NCI-H1694 treated with DMSO at 0.1 percent for 48 hours (cell line): ENCODE data around the gene XDH.

Experiments
- DNase-seq: peaks from one replicate; lab custom pipeline; 2025; lab: John Stamatoyannopoulos, UW

Gene XDH

GRCh38 chr2:31414601-31415241 lies at the start of gene XDH:
TSS of gene XDH (minus strand) at chr2:31414742. CDS start at chr2:31414666, 76 bp downstream.
- no peak for DNase-seq

GRCh38 chr2:31457651-31458050 lies 43.1 kb upstream of the XDH start:
- no peak for DNase-seq

GRCh38 chr2:31446848-31447247 lies 32.3 kb upstream of the XDH start:
- no peak for DNase-seq

GRCh38 chr2:31442376-31442775 lies 27.8 kb upstream of the XDH start:
- DNase-seq = no peak

GRCh38 chr2:31440764-31441163 lies 26.2 kb upstream of the XDH start:
- DNase-seq = no peak

GRCh38 chr2:31434911-31435310 lies 20.4 kb upstream of the XDH start:
- no peak for DNase-seq

GRCh38 chr2:31433541-31433940 lies 19.0 kb upstream of the XDH start:
- DNase-seq = no peak

GRCh38 chr2:31430439-31431165 lies 16.1 kb upstream of the XDH start:
- no peak for DNase-seq

GRCh38 chr2:31429759-31430438 lies 15.4 kb upstream of the XDH start:
- DNase-seq = no peak

GRCh38 chr2:31429040-31429439 lies 14.5 kb upstream of the XDH start:
- no peak for DNase-seq

- DNase-seq = no peak
Measured at GRCh38 chr2:31428001-31428418, 13.5 kb upstream of the XDH start.

GRCh38 chr2:31426096-31426495 lies 11.6 kb upstream of the XDH start:
- no peak for DNase-seq

- DNase-seq = no peak
Measured at GRCh38 chr2:31421634-31422033, 7.1 kb upstream of the XDH start.

GRCh38 chr2:31420936-31421335 lies 6.4 kb upstream of the XDH start:
- no peak for DNase-seq

- DNase-seq = no peak
Measured at GRCh38 chr2:31419386-31419785, 4.8 kb upstream of the XDH start.

GRCh38 chr2:31415421-31415820 lies 879 bp upstream of the XDH start:
- no peak for DNase-seq

- DNase-seq = no peak
Measured at GRCh38 chr2:31413862-31414550, 536 bp downstream of the XDH start.

- DNase-seq = no peak
Measured at GRCh38 chr2:31413025-31413424, 1.5 kb downstream of the XDH start.

GRCh38 chr2:31411771-31412170 lies 2.8 kb downstream of the XDH start:
- DNase-seq = no peak

GRCh38 chr2:31406593-31407385 lies 7.8 kb downstream of the XDH start:
- DNase-seq = no peak

GRCh38 chr2:31404827-31405226 lies 9.7 kb downstream of the XDH start:
- DNase-seq = no peak

- no peak for DNase-seq
Measured at GRCh38 chr2:31404302-31404701, 10.2 kb downstream of the XDH start.
